Inferior parietal cortex (tissue), 1 donor: Measurements from ENCODE around the gene EDA.

Source experiments
- DNase-seq: peaks from one replicate; pipeline ENCODE4 v3.0.0-alpha.2; 2016; ENCODE audit errors: extremely low spot score

EDA gene

DNA sequence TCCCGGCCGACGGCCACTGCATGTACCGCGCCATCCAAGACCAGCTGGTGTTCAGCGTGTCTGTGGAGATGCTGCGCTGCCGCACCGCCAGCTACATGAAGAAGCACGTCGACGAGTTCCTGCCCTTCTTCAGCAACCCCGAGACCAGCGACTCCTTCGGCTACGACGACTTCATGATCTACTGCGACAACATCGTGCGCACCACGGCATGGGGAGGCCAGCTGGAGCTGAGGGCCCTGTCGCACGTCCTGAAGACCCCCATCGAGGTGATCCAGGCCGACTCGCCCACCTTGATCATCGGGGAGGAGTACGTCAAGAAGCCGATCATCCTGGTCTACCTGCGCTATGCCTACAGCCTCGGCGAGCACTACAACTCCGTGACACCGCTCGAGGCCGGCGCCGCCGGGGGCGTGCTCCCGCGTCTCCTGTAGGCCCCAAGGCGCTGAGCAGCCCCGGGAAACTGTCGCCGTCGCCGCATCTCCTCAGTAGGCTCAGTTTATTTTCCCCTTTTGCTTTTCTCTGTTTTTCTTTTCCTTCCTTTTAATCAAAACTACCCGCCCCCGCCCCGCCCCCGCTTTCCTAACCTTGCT is 447.1 kb downstream of the EDA start:
- no peak for DNase-seq

DNA sequence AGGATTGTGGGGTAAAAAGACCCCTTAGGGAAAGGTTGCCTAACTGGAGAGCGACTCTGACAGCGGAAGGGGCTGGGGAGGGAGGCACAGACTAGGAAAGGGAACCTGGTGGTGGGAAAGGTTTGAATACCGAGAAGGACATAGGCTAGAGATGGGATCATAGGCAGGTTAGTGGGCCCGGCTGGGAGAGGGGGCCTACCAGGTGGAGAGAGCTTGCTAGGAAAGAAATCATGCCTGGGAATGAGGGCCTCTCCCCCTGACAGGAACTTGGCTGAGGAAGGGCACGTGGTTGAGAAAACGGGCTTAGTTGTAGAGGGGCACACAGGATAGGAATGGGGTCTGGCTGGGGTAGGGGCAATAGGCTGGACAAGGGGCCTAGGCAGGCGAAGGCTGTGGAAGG is 450.7 kb downstream of the EDA start:
- DNase-seq, result no peak

DNA sequence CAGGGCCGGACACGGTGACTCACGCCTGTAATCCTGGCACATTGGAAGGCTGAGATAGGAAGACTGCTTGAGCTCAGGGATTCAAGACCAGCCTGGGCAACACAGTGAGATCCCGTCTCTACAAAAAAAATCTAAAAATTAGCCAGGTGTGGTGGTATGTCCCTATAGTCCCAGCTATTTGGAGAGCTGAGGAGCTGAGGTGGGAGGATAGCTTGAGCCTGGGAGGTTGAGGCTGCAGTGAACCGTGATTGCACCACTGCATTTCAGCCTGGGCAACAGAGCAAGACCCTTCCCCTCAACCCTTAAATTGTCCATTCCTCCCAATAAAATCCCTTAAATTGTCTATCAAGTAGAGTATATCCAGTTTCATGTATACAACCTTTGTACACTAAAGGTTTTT is 463.4 kb downstream of the EDA start:
- no peak for DNase-seq

DNA sequence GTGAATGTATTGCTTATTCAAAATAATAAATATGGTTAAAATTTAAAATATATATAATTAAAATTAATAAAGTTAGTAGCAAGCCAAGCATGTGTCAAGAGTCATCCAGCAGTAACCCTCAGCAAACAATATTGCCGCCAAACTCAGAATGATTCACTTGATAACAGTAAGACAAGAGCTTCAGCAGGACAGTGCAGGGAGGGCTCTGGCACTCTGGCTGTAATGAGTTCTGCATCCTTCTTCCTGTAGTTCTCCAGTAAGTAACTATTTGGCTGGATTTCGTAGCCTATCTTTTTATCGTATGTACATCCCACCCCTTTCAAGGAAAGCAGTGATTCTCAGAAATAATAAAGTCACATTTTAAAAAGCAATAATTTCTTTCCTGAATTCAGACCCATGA is 464.0 kb downstream of the EDA start:
- no peak for DNase-seq

DNA sequence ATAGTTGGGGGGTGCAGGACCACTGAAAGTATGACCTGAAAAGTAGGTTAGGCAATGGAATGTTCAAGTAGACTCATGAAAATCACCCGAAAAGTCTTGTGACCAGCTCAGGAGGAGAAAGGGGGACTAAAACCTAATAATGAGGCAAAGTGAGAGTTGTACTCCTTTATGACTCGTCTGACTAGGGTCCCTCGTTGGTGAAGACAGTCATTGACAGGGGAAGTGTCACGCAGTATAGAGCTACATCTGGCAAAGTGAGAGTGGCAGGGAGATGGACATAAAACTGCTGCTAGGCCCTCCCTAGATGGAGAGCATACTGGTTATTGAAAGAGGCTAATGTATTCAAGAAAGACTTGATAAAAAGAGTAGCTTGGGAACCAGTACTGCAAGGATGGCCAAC is 466.8 kb downstream of the EDA start:
- no peak for DNase-seq

GRCh38 chrX:70084592-70085240 is 468.8 kb downstream of the EDA start:
- no peak for DNase-seq

- DNase-seq, result no peak
Observed at GRCh38 chrX:70087857-70088630, 472.1 kb downstream of the EDA start.

DNA sequence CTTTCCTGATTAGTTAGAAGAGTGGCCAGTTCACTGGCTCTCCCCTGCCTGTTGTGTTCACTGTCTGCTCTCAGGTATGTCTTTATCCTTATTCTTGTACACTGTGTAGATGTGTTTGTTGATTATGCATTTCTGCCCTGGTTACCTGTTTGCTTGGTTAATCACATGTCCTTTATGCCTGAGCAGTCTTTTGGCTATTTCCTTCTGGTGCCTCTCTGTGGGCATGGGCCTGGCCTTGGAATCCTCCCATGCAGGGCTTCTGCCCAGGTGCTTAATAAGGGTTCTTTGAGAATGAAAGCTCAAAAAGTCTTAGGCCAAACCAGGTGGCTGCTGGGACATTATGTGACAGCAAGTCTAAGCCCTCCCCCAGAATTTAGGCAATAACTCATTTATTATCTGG is 472.8 kb downstream of the EDA start:
- no peak for DNase-seq
